Activated T-helper 1 cell treated with anti-CD3 and anti-CD28 coated beads, Interleukin-12 subunit alpha, Interleukin-12 subunit beta, Interleukin-2, Interleukin-4 antibody, amounts not matched to agents 30 ng/mL and 10 ng/mL and 1 ng/mL, durations not matched to agents 14 hours and 24 hours and 36 hours (primary cell): Measurements from ENCODE around the gene PRCP. TPM values are rescaled to one million over a fixed set of nuclear protein-coding genes. Genes with fewer than 3 reads are reported as not detected.

Source experiments
- DNase-seq: peaks from one replicate; pipeline ENCODE4 v3.0.0; 2021; ENCODE audit warnings: low spot score
- H3K27ac Mint-ChIP-seq: one replicate; pipeline ENCODE4 v1.8.0; 2021; ENCODE audit warnings: mild to moderate bottlenecking, mixed read lengths
- H3K27me3 Mint-ChIP-seq: one replicate; pipeline ENCODE4 v1.8.0; 2022; ENCODE audit warnings: mild to moderate bottlenecking, moderate library complexity, mixed read lengths; ENCODE audit not compliant: insufficient read depth
- H3K36me3 Mint-ChIP-seq: one replicate; pipeline ENCODE4 v1.8.0; 2021; ENCODE audit warnings: low read depth, mixed read lengths
- H3K4me1 Mint-ChIP-seq: one replicate; pipeline ENCODE4 v1.8.0; 2021; ENCODE audit warnings: low read depth, mixed read lengths
- H3K4me3 Mint-ChIP-seq: one replicate; pipeline ENCODE4 v1.8.0; 2021; ENCODE audit warnings: mild to moderate bottlenecking, moderate library complexity, mixed read lengths
- H3K9me3 Mint-ChIP-seq: one replicate; pipeline ENCODE4 v1.8.0; 2021; ENCODE audit warnings: mixed read lengths
- intact Hi-C: fragments of 100-400 bp; cut with micrococcal nuclease; formaldehyde crosslinking; loops from one replicate; pipeline ENCODE4 v1.15.1; 2024
- total RNA-seq: library from RNA; stranded (reverse); gene quantifications from 2 replicates; pipeline ENCODE4 v1.2.3, GENCODE V29; 2022

The PRCP gene
- total RNA-seq, 1 donor from 2014 or later, result 24.0 TPM

GRCh38 chr11:82796998-82797961 is 103.0 kb downstream of the PRCP start:
- Mint-ChIP-seq H3K27ac (no peak overlapping the region), H3K4me3 (no peak overlapping the region), H3K27me3 (peaks cover 9% of the 10 kb centered on the region), H3K36me3 (no peaks in the 10 kb centered on the region), H3K4me1 (no peaks in the 10 kb centered on the region), H3K9me3 (no peaks in the 10 kb centered on the region)
- intact Hi-C loops, result no loop called here
- DNase-seq, result no peak

- no peak overlapping the region for H3K4me3 Mint-ChIP-seq
- H3K27me3 Mint-ChIP-seq, result no peaks in the 10 kb centered on the region
- H3K36me3 Mint-ChIP-seq, result no peaks in the 10 kb centered on the region
- intact Hi-C loops, result no loop called here
- H3K9me3 Mint-ChIP-seq, result no peaks in the 10 kb centered on the region
- no peak overlapping the region for H3K27ac Mint-ChIP-seq
- no peak for DNase-seq
- no peaks in the 10 kb centered on the region for H3K4me1 Mint-ChIP-seq
Observed at GRCh38 chr11:82794490-82794889, 105.7 kb downstream of the PRCP start.

GRCh38 chr11:82792822-82793569 is 107.2 kb downstream of the PRCP start:
- Mint-ChIP-seq H3K4me1 (no peaks in the 10 kb centered on the region), H3K4me3 (no peak overlapping the region), H3K9me3 (no peaks in the 10 kb centered on the region), H3K27ac (no peak overlapping the region), H3K36me3 (no peaks in the 10 kb centered on the region), H3K27me3 (no peaks in the 10 kb centered on the region)
- no peak for DNase-seq
- intact Hi-C loops, result no loop called here

GRCh38 chr11:82792319-82792718 is 107.9 kb downstream of the PRCP start:
- H3K36me3 Mint-ChIP-seq, result no peaks in the 10 kb centered on the region
- H3K9me3 Mint-ChIP-seq, result no peaks in the 10 kb centered on the region
- no peak overlapping the region for H3K27ac Mint-ChIP-seq
- intact Hi-C loops, result no loop called here
- H3K4me1 Mint-ChIP-seq, result no peaks in the 10 kb centered on the region
- H3K27me3 Mint-ChIP-seq, result no peaks in the 10 kb centered on the region
- no peak overlapping the region for H3K4me3 Mint-ChIP-seq
- DNase-seq, result no peak

GRCh38 chr11:82791779-82792178 is 108.5 kb downstream of the PRCP start:
- no peak for DNase-seq
- Mint-ChIP-seq H3K36me3 (no peaks in the 10 kb centered on the region), H3K9me3 (no peaks in the 10 kb centered on the region), H3K4me1 (no peaks in the 10 kb centered on the region), H3K27me3 (peaks cover 4% of the 10 kb centered on the region), H3K27ac (no peak overlapping the region), H3K4me3 (no peak overlapping the region)
- intact Hi-C loops, result no loop called here

- H3K36me3 Mint-ChIP-seq, result no peaks in the 10 kb centered on the region
- no peak overlapping the region for H3K27ac Mint-ChIP-seq
- DNase-seq, result no peak
- intact Hi-C loops, result no loop called here
- H3K27me3 Mint-ChIP-seq, result peaks cover 10% of the 10 kb centered on the region
- H3K4me1 Mint-ChIP-seq, result no peaks in the 10 kb centered on the region
- no peak overlapping the region for H3K4me3 Mint-ChIP-seq
- no peaks in the 10 kb centered on the region for H3K9me3 Mint-ChIP-seq
Observed at GRCh38 chr11:82790723-82791484, 109.3 kb downstream of the PRCP start.

- H3K9me3 Mint-ChIP-seq, result no peaks in the 10 kb centered on the region
- no peak for DNase-seq
- H3K4me1 Mint-ChIP-seq, result no peaks in the 10 kb centered on the region
- peaks cover 19% of the 10 kb centered on the region for H3K27me3 Mint-ChIP-seq
- no peak overlapping the region for H3K4me3 Mint-ChIP-seq
- intact Hi-C loops, result no loop called here
- H3K36me3 Mint-ChIP-seq, result no peaks in the 10 kb centered on the region
- no peak overlapping the region for H3K27ac Mint-ChIP-seq
Observed at GRCh38 chr11:82787981-82788380, 112.2 kb downstream of the PRCP start.

GRCh38 chr11:82786836-82787235 is 113.4 kb downstream of the PRCP start:
- DNase-seq, result no peak
- intact Hi-C loops, result no loop called here
- Mint-ChIP-seq H3K27me3 (peaks cover 22% of the 10 kb centered on the region), H3K36me3 (no peaks in the 10 kb centered on the region), H3K9me3 (peaks cover 3% of the 10 kb centered on the region), H3K4me3 (no peak overlapping the region), H3K4me1 (no peaks in the 10 kb centered on the region), H3K27ac (no peak overlapping the region)

- Mint-ChIP-seq H3K4me3 (no peak overlapping the region), H3K27ac (no peak overlapping the region), H3K27me3 (peaks cover 22% of the 10 kb centered on the region), H3K4me1 (no peaks in the 10 kb centered on the region), H3K36me3 (no peaks in the 10 kb centered on the region), H3K9me3 (peaks cover 7% of the 10 kb centered on the region)
- DNase-seq, result no peak
- intact Hi-C loops, result no loop called here
Observed at GRCh38 chr11:82786001-82786400, 114.2 kb downstream of the PRCP start.

GRCh38 chr11:82782825-82783374 is 117.3 kb downstream of the PRCP start:
- Mint-ChIP-seq H3K36me3 (no peaks in the 10 kb centered on the region), H3K4me1 (no peaks in the 10 kb centered on the region), H3K9me3 (peaks cover 7% of the 10 kb centered on the region), H3K27me3 (peaks cover 32% of the 10 kb centered on the region), H3K27ac (no peak overlapping the region), H3K4me3 (no peak overlapping the region)
- no peak for DNase-seq
- intact Hi-C loops, result no loop called here

- DNase-seq, result no peak
- Mint-ChIP-seq H3K27me3 (peaks cover 29% of the 10 kb centered on the region), H3K4me3 (no peak overlapping the region), H3K27ac (no peak overlapping the region), H3K36me3 (no peaks in the 10 kb centered on the region), H3K4me1 (peaks cover 4% of the 10 kb centered on the region), H3K9me3 (peaks cover 14% of the 10 kb centered on the region)
- intact Hi-C loops, result loop anchor here (5.0 kb wide), 1 partner anchor 89 kb away; no protein-coding TSS in a partner anchor
Observed at GRCh38 chr11:82778776-82779175, 121.5 kb downstream of the PRCP start.

GRCh38 chr11:82776377-82776776 is 123.9 kb downstream of the PRCP start:
- peaks cover 24% of the 10 kb centered on the region for H3K27me3 Mint-ChIP-seq
- no peak overlapping the region for H3K4me3 Mint-ChIP-seq
- intact Hi-C loops, result loop anchor here (5.0 kb wide), 1 partner anchor 91 kb away; no protein-coding TSS in a partner anchor
- H3K9me3 Mint-ChIP-seq, result peaks cover 10% of the 10 kb centered on the region
- no peak overlapping the region for H3K27ac Mint-ChIP-seq
- H3K36me3 Mint-ChIP-seq, result no peaks in the 10 kb centered on the region
- peaks cover 4% of the 10 kb centered on the region for H3K4me1 Mint-ChIP-seq
- DNase-seq, result no peak
